SK-N-SH (cell line): Measurements from ENCODE around the gene QSER1.

Source experiments
- CTCF ChIP-seq: fragments of 200-600 bp; sonication (generic); IDR thresholded peaks from 2 replicates; pipeline ENCODE4 v1.6.1; 2017; ENCODE audit warnings: antibody characterized with exemption, mild to moderate bottlenecking, moderate library complexity
- EP300 ChIP-seq, 2 experiments: IDR thresholded peaks; 2 replicates each; pipeline versions ENCODE4 v1.4.0 to v1.6.1; 2012; ENCODE audit warnings: borderline replicate concordance in 1 of 2, low read depth in 1 of 2, low read length in 1 of 2
- EZH2phosphoT487 ChIP-seq: fragments of 200-600 bp; sonication (generic); IDR thresholded peaks from 2 replicates; pipeline ENCODE4 v1.6.1; 2017; ENCODE audit warnings: low read depth, mixed run types, mild to moderate bottlenecking, antibody characterized with exemption, moderate library complexity, borderline replicate concordance
- GABPA ChIP-seq: IDR thresholded peaks from 2 replicates; pipeline ENCODE4 v1.4.0; 2012; ENCODE audit warnings: low read depth, mild to moderate bottlenecking
- POLR2AphosphoS5 ChIP-seq: IDR thresholded peaks from 2 replicates; pipeline ENCODE4 v1.6.1; 2012; ENCODE audit warnings: low read depth, low read length
- REST ChIP-seq: IDR thresholded peaks from 2 replicates; pipeline ENCODE4 v1.6.1; 2012; ENCODE audit warnings: mild to moderate bottlenecking, low read depth, low read length, moderate library complexity
- TAF1 ChIP-seq: IDR thresholded peaks from 2 replicates; pipeline ENCODE4 v1.6.1; 2012; ENCODE audit warnings: low read depth, mild to moderate bottlenecking, low read length, moderate library complexity, borderline replicate concordance
- USF2 ChIP-seq: fragments of 150-350 bp; IDR thresholded peaks from 2 replicates; pipeline ENCODE4 v1.6.1; 2017; ENCODE audit warnings: antibody characterized with exemption, low read length, low read depth, borderline replicate concordance
- YY1 ChIP-seq: IDR thresholded peaks from 2 replicates; pipeline ENCODE4 v1.4.0; 2012; ENCODE audit warnings: low read depth, mild to moderate bottlenecking

- TF ChIP-seq GABPA = no peak
- TF ChIP-seq YY1 = no peak
- TF ChIP-seq CTCF = no peak
- TF ChIP-seq USF2 = no peak
- TF ChIP-seq REST = no peak
- TF ChIP-seq EP300 (IDR thresholded peaks at IDR 0.05; ENCODE audit: borderline replicate concordance in 1 of 2, low read depth in 1 of 2, low read length in 1 of 2) = no peak
- no peak for TF ChIP-seq POLR2AphosphoS5
- no peak for TF ChIP-seq EZH2phosphoT487
- TF ChIP-seq TAF1 = no peak
These were observed 11.3 kb upstream of the QSER1 start for GRCh38 chr11:32881286-32881685.
